ENCODE results near the gene TRAF3IP3. TPM values are rescaled to one million over a fixed set of nuclear protein-coding genes. Genes with fewer than 3 reads are reported as not detected.

The TRAF3IP3 gene
- total RNA-seq, 1 experiment from 2014 or later, result not detected

DNA sequence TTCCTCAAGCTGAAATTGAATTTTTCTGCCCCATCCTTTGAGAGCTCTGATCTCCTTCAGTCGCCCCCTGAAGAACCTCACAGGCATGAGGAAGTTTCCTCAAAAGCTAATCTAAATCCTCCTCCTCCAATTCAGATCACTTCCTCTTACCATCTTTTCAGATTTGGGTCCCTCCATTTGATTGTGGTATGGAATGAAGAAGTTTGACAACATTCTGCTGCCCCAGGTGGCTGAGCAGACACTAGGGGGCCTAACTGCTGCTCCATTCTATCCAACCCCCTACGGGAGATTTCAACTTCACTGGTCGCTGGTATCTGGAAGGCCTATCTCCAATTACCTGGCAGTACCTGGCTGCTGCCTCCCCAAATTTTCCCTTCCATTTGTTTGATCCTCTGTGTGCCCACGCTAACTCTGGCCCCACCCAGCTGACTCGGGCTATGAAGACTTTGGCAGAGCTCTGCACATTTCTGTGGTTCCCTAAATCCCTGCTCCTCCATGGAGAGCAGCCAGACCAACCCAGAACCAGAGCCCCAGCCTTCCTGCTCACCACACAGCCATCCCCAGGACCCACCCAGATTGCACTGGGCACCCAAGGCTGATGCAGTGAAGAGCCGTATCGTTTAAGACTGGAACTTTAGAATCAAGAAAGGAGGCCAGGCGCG is 42.3 kb downstream of the TRAF3IP3 start:
- no peak overlapping the region for H3K4me2 ChIP-seq (ENCODE audit: insufficient read depth, insufficient read length, low read length)
- no peak overlapping the region for H2BK20ac ChIP-seq (ENCODE audit: low read depth, low read length, poor library complexity, severe bottlenecking)
- H3K79me1 ChIP-seq (ENCODE audit: insufficient read depth, low read depth, low read length, poor library complexity, severe bottlenecking), result no peaks in the 10 kb centered on the region
- H2BK15ac ChIP-seq (ENCODE audit: low read depth, low read length), result no peak overlapping the region
- Mint-ChIP-seq H3K4me1 (peaks cover 8% of the 10 kb centered on the region in 2 experiments), H3K36me3 (ENCODE audit: insufficient read depth in 1 of 3, low read depth in 3 of 3) (peaks cover 5 to 26% (median 19%) of the 10 kb centered on the region in 3 experiments; a peak in 6 of 7 replicates), H3K27ac (peak overlapping the region in 1 of 3 experiments; percentile 70; a peak in 2 of 7 replicates), H3K9me3 (no peaks in the 10 kb centered on the region), H3K27me3 (ENCODE audit: low read depth) (no peaks in the 10 kb centered on the region; the same call in 1 of the 2 replicates), H3K4me3 (no peak overlapping the region)
- no peaks in the 10 kb centered on the region for H3K23me2 ChIP-seq (ENCODE audit: insufficient read length, low read depth, low read length, poor library complexity, severe bottlenecking)
- H2AFZ ChIP-seq (ENCODE audit: low read length), result no peak overlapping the region
- no peak overlapping the region for H3K4ac ChIP-seq (ENCODE audit: low read depth, low read length)
- no peak overlapping the region for H4K8ac ChIP-seq (replicated peaks; ENCODE audit: insufficient read length, low read depth, low read length)
- no peak overlapping the region for H2BK5ac ChIP-seq (ENCODE audit: insufficient read length, low read length)
- no peaks in the 10 kb centered on the region for H3K9me3 ChIP-seq (ENCODE audit: control insufficient read depth, low read depth, low read length)
- no peak overlapping the region for H3K14ac ChIP-seq (ENCODE audit: insufficient read depth, low read length)
- no peak overlapping the region for H3K27ac ChIP-seq (ENCODE audit: insufficient read length, low read depth, low read length)
- no peak overlapping the region for H2AK5ac ChIP-seq (ENCODE audit: insufficient read length, low read length)
- H3T11ph ChIP-seq (ENCODE audit: low read length), result no peak overlapping the region
- H2BK12ac ChIP-seq (ENCODE audit: insufficient read length, low read depth, low read length), result no peak overlapping the region
- no peaks in the 10 kb centered on the region for H3K27me3 ChIP-seq (ENCODE audit: insufficient read depth, low read length)
- H3K4me1 ChIP-seq (ENCODE audit: insufficient read depth, low read length), result no peaks in the 10 kb centered on the region
- peak; percentile 41 for DNase-seq
- TF ChIP-seq CTCF (conservative IDR thresholded peaks at IDR 0.05), result peak; percentile 61
- H4K5ac ChIP-seq (ENCODE audit: insufficient read length, low read depth, low read length), result no peak overlapping the region
- no CpG with 5 or more reads among the region's 9 CpGs for WGBS (ENCODE audit: extremely low coverage, insufficient read length, low lambda C conversion rate)
- H3K56ac ChIP-seq (ENCODE audit: insufficient read length, low read depth, low read length), result no peak overlapping the region
- no peaks in the 10 kb centered on the region for H3K79me2 ChIP-seq (ENCODE audit: insufficient read depth, low read length)
- no peak overlapping the region for H2BK120ac ChIP-seq (ENCODE audit: low read depth, low read length, poor library complexity, severe bottlenecking)
- H4K91ac ChIP-seq (ENCODE audit: insufficient read length, low read depth, low read length), result no peak overlapping the region
- H3K18ac ChIP-seq (ENCODE audit: insufficient read length, low read depth, low read length), result no peak overlapping the region
- no peak overlapping the region for H3K9ac ChIP-seq (ENCODE audit: extremely low read depth, insufficient read length, low read length)
- H3K23ac ChIP-seq (ENCODE audit: insufficient read length, low read depth, low read length), result no peak overlapping the region
- no peaks in the 10 kb centered on the region for H4K20me1 ChIP-seq (ENCODE audit: control insufficient read depth, insufficient read depth, insufficient read length)
